Panc1 (cell line): ENCODE data around the gene OAF. TPM values are rescaled to one million over a fixed set of nuclear protein-coding genes. Genes with fewer than 3 reads are reported as not detected.

Source experiments
- ATAC-seq: fragments of 200-7000 bp; cut with Tn5 transposase; 2 replicates; pipeline ENCODE4 v1.9.1; 2020; ENCODE audit warnings: mild to moderate bottlenecking, moderate library complexity
- BruUV-seq: library from RNA; stranded (reverse); fragments of 400-500 nt; replicated peaks from 2 replicates; lab custom pipeline; 2021; lab: Mats Ljungman, UMichigan
- CTCF ChIA-PET: fragments of 300-600 bp; sonication (Branson Sonifier 250); formaldehyde crosslinking; loops from one replicate; lab custom pipeline; 2022; ENCODE audit warnings: antibody characterized with exemption; lab: Charles Lee
- POLR2A ChIA-PET: fragments of 300-600 bp; sonication (Branson Sonifier 250); formaldehyde crosslinking; loops from one replicate; lab custom pipeline; 2022; ENCODE audit warnings: antibody characterized with exemption; lab: Charles Lee
- DNase-seq: peaks from one replicate; pipeline ENCODE4 v3.0.0-alpha.2; 2010; ENCODE audit warnings: low read depth, low spot score
- H3K27ac ChIP-seq: 2 replicates; pipeline ENCODE4 v1.5.1; 2011; ENCODE audit warnings: mild to moderate bottlenecking, low read length, inconsistent platforms
- H3K27me3 ChIP-seq: fragments of 200-500 bp; sonication (Bioruptor generic); 2 replicates; pipeline ENCODE4 v1.6.0; 2014; ENCODE audit warnings: low read length, inconsistent platforms; ENCODE audit not compliant: control insufficient read depth, insufficient read depth
- H3K36me3 ChIP-seq: fragments of 200-500 bp; sonication (Bioruptor generic); 2 replicates; pipeline ENCODE4 v1.5.1; 2014; ENCODE audit warnings: inconsistent platforms, mild to moderate bottlenecking, low read length, moderate library complexity; ENCODE audit not compliant: control insufficient read depth, insufficient read depth
- H3K4me1 ChIP-seq: 2 replicates; pipeline ENCODE4 v1.5.1; 2011; ENCODE audit warnings: inconsistent platforms, mild to moderate bottlenecking, low read length, moderate library complexity; ENCODE audit not compliant: control insufficient read depth, insufficient read depth
- H3K4me3 ChIP-seq, 2 experiments: 2 replicates each; pipeline ENCODE4 v1.5.1; 2011 to 2012; ENCODE audit warnings: low read depth in 2 of 2, low read length in 2 of 2, mild to moderate bottlenecking in 2 of 2, inconsistent platforms in 1 of 2, moderate library complexity in 1 of 2
- H3K9me3 ChIP-seq: fragments of 200-500 bp; sonication (Bioruptor generic); 2 replicates; pipeline ENCODE4 v1.5.1; 2014; ENCODE audit warnings: low read depth, mild to moderate bottlenecking, inconsistent platforms, low read length, moderate library complexity; ENCODE audit not compliant: control insufficient read depth, insufficient read depth
- CTCF ChIP-seq: fragments of 450-650 bp; IDR thresholded peaks from 2 replicates; pipeline ENCODE4 v1.5.1; 2017; ENCODE audit warnings: mild to moderate bottlenecking
- POLR2AphosphoS5 ChIP-seq: IDR thresholded peaks from 2 replicates; pipeline ENCODE4 v1.6.1; 2012; ENCODE audit warnings: mild to moderate bottlenecking, low read depth, low read length, moderate library complexity
- REST ChIP-seq, 2 experiments: IDR thresholded peaks; 2 replicates each; pipeline ENCODE4 v1.6.1; 2011 to 2012; ENCODE audit warnings: low read depth in 2 of 2, control low read depth in 1 of 2, low read length in 1 of 2, mild to moderate bottlenecking in 1 of 2, moderate library complexity in 1 of 2; ENCODE audit not compliant: insufficient read depth in 1 of 2
- SIN3A ChIP-seq: IDR thresholded peaks from 2 replicates; pipeline ENCODE4 v1.6.1; 2012; ENCODE audit warnings: low read depth, mild to moderate bottlenecking, low read length, moderate library complexity, borderline replicate concordance; ENCODE audit not compliant: insufficient read depth
- TCF7L2 ChIP-seq: IDR thresholded peaks from 2 replicates; pipeline ENCODE4 v1.6.1; 2011; ENCODE audit warnings: mild to moderate bottlenecking, low read depth, low read length, inconsistent platforms
- in situ Hi-C: cut with HindIII; loops from 2 replicates; pipeline ENCODE4 v1.10.0; 2016; ENCODE audit warnings: low sequenced_read_pairs, low pct_unique_long_range_greater_than_20kb
- intact Hi-C: fragments of 100-400 bp; cut with micrococcal nuclease; formaldehyde crosslinking; loops from one replicate; pipeline ENCODE4 v1.10.0; 2022; ENCODE audit not compliant: unreplicated experiment
- total RNA-seq: library from RNA; stranded (reverse); gene quantifications from one replicate; pipeline ENCODE4 v1.2.1, GENCODE V29; 2021; ENCODE audit not compliant: unreplicated experiment

The OAF gene
- total RNA-seq, 1 experiment from 2014 or later = 13.7 TPM

GRCh38 chr11:120198787-120199469 lies 11.9 kb upstream of the OAF start:
- Histone ChIP-seq H3K4me3 (no peak overlapping the region), H3K9me3 (no peaks in the 10 kb centered on the region), H3K27ac (no peak overlapping the region), H3K36me3 (no peaks in the 10 kb centered on the region), H3K27me3 (peaks cover 6% of the 10 kb centered on the region; the same call in 1 of the 2 replicates), H3K4me1 (no peaks in the 10 kb centered on the region)
- CTCF ChIA-PET = no interaction called here
- in situ Hi-C loops (no loop called here), intact Hi-C loops (no loop called here)
- no peak for DNase-seq
- POLR2A ChIA-PET = no interaction called here
- TF ChIP-seq SIN3A (no peak), REST (IDR thresholded peaks at IDR 0.05; ENCODE audit: insufficient read depth in 1 of 2, low read depth in 2 of 2, low read length in 1 of 2) (no peak), POLR2AphosphoS5 (no peak), CTCF (no peak), TCF7L2 (no peak)
- ATAC-seq = no peak
- no TSS peak for BruUV-seq

- in situ Hi-C loops (no loop called here), intact Hi-C loops (no loop called here)
- Histone ChIP-seq H3K27me3 (peaks cover 6% of the 10 kb centered on the region; the same call in 1 of the 2 replicates), H3K27ac (no peak overlapping the region), H3K9me3 (no peaks in the 10 kb centered on the region), H3K4me1 (no peaks in the 10 kb centered on the region), H3K4me3 (no peak overlapping the region), H3K36me3 (no peaks in the 10 kb centered on the region)
- DNase-seq = no peak
- CTCF ChIA-PET = no interaction called here
- BruUV-seq = no TSS peak
- TF ChIP-seq SIN3A (no peak), CTCF (no peak), REST (IDR thresholded peaks at IDR 0.05; ENCODE audit: insufficient read depth in 1 of 2, low read depth in 2 of 2, low read length in 1 of 2) (no peak)
- POLR2A ChIA-PET = no interaction called here
- no peak for ATAC-seq
These were observed 11.2 kb upstream of the OAF start for GRCh38 chr11:120199613-120200012.
